Astrocyte of the spinal cord (primary cell): ENCODE results near the gene CACNA1D.

Source experiments
- DNase-seq: peaks from one replicate; pipeline ENCODE4 v3.0.0; 2011; ENCODE audit warnings: low read depth, low spot score
- H3K4me3 ChIP-seq: 2 replicates; pipeline ENCODE4 v1.5.1; 2011; ENCODE audit warnings: low read depth, mild to moderate bottlenecking, low read length, moderate library complexity
- in situ Hi-C: cut with HindIII; loops from 2 replicates; pipeline ENCODE4 v1.10.0; 2017; ENCODE audit warnings: low sequenced_read_pairs
- TF ChIP-seq, protein P1 (sequence below): IDR thresholded peaks from 2 replicates; pipeline ENCODE4 v1.5.1; 2012; ENCODE audit warnings: low read depth, mild to moderate bottlenecking, low read length, inconsistent platforms

The CACNA1D gene

DNA sequence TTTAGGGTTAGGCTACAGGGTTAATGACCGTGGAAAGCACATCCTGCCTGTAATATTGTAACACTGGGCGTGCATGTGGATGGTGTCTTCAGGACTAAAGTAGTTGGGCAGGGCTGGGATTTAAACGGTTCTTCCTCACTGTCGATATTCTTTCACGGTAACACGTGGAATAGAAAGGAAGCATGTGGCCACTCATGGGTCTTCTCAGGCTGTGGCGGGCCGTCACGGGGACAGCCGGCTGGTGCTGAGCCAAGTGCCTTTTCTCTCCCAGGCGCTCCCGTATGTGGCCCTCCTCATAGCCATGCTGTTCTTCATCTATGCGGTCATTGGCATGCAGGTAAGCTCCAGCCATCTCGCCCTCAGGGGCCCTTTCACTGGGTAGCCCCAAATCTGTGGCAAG lies 278.2 kb downstream of the CACNA1D start:
- no peak for DNase-seq
- in situ Hi-C loops, result no loop called here

DNA sequence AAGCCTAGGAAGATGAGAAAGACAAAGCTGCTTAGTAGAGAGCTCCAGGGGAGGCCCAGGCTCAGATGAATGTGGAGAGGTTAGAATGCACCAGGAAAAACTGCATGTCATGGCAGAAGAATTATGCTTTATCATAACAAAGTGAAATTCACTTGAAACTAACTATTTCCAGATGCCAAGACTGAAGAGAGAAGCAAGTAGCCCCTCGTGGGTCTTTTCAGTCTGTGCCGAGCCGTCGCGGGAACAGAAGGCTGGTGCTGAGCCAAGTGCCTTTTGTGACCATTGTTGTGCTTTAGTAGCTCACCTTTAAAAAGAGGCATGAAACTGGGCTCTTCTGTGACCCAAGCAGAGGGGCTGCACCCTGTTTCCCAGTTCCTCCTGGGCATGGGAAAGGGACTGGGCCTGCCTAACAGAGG lies 278.6 kb downstream of the CACNA1D start:
- in situ Hi-C loops, result no loop called here
- no peak for DNase-seq
- TF ChIP-seq, protein P1, sequence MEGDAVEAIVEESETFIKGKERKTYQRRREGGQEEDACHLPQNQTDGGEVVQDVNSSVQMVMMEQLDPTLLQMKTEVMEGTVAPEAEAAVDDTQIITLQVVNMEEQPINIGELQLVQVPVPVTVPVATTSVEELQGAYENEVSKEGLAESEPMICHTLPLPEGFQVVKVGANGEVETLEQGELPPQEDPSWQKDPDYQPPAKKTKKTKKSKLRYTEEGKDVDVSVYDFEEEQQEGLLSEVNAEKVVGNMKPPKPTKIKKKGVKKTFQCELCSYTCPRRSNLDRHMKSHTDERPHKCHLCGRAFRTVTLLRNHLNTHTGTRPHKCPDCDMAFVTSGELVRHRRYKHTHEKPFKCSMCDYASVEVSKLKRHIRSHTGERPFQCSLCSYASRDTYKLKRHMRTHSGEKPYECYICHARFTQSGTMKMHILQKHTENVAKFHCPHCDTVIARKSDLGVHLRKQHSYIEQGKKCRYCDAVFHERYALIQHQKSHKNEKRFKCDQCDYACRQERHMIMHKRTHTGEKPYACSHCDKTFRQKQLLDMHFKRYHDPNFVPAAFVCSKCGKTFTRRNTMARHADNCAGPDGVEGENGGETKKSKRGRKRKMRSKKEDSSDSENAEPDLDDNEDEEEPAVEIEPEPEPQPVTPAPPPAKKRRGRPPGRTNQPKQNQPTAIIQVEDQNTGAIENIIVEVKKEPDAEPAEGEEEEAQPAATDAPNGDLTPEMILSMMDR, result no peak
- no peak overlapping the region for H3K4me3 ChIP-seq

More for the DNA sequence above, 278.2 kb downstream of the CACNA1D start:
- no peak overlapping the region for H3K4me3 ChIP-seq
- TF ChIP-seq, protein P1, result no peak

DNA sequence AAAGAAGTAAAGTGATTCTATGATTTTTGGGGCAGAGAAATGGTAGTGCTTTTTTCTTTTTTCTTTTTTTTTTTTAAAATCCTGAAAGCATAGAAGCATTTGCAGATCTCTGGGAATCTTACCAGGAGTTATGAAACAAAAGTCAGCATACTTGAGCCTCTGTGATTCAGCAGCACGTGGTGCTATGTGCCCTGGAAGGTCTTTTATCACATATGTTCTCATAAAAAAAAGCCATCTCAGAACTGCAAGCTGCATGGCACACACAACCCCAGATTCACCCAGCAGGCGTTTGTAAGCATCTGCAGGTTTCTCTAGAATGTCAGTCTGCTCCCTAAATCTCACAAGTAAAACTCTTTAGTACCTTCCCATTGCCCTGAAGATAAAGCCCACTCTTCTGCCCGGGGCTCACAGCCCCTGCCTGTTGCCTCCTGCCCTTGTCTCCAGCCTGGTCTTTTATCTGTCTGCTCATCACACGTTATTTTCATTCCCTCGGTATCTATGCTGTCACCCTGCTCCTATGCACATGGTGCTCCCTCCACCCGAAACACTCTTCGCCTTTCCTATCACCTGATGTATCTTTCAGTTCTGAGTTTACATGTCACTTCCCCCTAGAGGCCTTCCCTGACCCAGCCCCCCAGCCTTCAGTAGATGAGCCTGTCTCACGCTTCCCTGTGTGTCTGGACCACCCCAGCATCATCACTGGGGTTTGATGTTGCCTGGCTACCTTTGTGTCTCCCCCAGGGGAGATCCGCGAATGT lies 279.4 kb downstream of the CACNA1D start:
- H3K4me3 ChIP-seq, result no peak overlapping the region
- TF ChIP-seq, protein P1, result no peak
- in situ Hi-C loops, result no loop called here

DNA sequence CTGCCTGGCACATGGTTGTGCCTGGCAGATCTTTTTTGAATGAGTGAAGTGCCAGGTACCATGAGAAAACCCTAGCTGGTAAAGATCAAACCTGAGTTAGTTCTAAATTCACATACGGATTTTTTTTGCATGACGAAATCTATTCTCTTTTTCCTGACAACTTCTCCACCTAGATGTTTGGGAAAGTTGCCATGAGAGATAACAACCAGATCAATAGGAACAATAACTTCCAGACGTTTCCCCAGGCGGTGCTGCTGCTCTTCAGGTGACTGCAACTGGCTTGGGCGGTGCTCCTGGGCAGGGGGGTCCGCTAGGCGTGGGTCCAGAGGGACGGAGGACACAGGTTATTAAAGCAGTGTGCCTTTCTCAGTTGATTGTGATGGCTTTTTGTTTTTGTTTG lies 280.0 kb downstream of the CACNA1D start:
- in situ Hi-C loops, result no loop called here
- TF ChIP-seq, protein P1, result no peak
- no peak for DNase-seq
- no peak overlapping the region for H3K4me3 ChIP-seq

More for the DNA sequence above, 279.4 kb downstream of the CACNA1D start:
- DNase-seq, result no peak

DNA sequence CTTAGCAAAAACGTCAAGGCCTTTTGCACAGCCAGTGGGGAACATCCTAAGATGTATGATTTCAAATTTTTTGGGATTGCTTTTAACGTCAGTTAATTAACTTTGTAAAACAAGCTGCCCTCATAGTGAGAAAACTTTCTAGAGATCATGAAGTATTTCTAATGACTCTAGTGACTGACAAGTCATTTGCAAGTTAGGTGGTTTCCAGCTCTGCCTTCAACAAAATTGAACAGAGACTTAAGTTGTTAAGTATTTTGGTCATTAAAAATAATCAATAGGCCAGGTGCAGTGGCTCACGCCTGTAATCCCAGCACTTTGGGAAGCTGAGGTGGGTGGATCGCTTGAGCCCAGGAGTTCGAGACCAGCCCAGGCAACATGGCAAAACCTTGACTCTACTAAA lies 280.6 kb downstream of the CACNA1D start:
- no peak overlapping the region for H3K4me3 ChIP-seq
- no peak for DNase-seq
- TF ChIP-seq, protein P1, result no peak
- in situ Hi-C loops, result no loop called here

DNA sequence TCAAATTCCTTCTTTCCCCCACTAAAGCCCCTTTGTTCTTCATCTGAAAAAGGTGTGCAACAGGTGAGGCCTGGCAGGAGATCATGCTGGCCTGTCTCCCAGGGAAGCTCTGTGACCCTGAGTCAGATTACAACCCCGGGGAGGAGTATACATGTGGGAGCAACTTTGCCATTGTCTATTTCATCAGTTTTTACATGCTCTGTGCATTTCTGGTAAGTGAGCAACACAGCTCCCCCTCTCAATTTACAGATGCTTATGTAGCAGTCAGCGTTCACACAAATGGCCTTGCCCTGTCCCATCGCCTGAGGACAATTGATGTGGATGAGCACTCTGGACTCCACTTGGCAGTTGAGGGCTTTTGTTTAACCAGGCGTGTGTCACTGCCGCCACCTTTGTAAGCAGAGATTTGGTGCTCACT lies 281.4 kb downstream of the CACNA1D start:
- in situ Hi-C loops, result no loop called here
- DNase-seq, result no peak
- TF ChIP-seq, protein P1, result no peak
- H3K4me3 ChIP-seq, result no peak overlapping the region
